Endothelial cell of umbilical vein (primary cell): ENCODE measurements around the gene FSTL4.

Experiments used
- CTCF ChIP-seq, 2 donors: IDR thresholded peaks; 1 replicate in 1 of 2; 2 replicates in 1 of 2; pipeline ENCODE4 v1.5.1; 2011; ENCODE audit warnings: low read length in 2 of 2, mild to moderate bottlenecking in 2 of 2, moderate library complexity in 2 of 2, control low read depth in 1 of 2, inconsistent platforms in 1 of 2, low read depth in 1 of 2; ENCODE audit not compliant: insufficient read depth in 1 of 2; ENCODE audit errors: extremely low read depth in 1 of 2
- EZH2 ChIP-seq: IDR thresholded peaks from 2 replicates; pipeline ENCODE4 v1.6.1; 2012; ENCODE audit warnings: borderline replicate concordance, low read depth, mild to moderate bottlenecking, moderate library complexity, low read length, inconsistent platforms; ENCODE audit not compliant: severe bottlenecking
- FOS ChIP-seq: IDR thresholded peaks from 2 replicates; pipeline ENCODE4 v1.6.1; 2011; ENCODE audit warnings: mild to moderate bottlenecking, low read length, moderate library complexity, borderline replicate concordance; ENCODE audit not compliant: insufficient read depth
- GATA2 ChIP-seq: IDR thresholded peaks from 2 replicates; pipeline ENCODE4 v1.7.0; 2011; ENCODE audit warnings: low read depth, mild to moderate bottlenecking, moderate library complexity, mixed read lengths, low read length; ENCODE audit not compliant: insufficient read length, insufficient read depth
- JUN ChIP-seq: IDR thresholded peaks from 2 replicates; pipeline ENCODE4 v1.6.1; 2011; ENCODE audit warnings: borderline replicate concordance, low read depth; ENCODE audit not compliant: insufficient read length, insufficient read depth
- MAX ChIP-seq: IDR thresholded peaks from 2 replicates; pipeline ENCODE4 v1.6.1; 2011; ENCODE audit not compliant: insufficient read depth, insufficient read length
- MYC ChIP-seq: IDR thresholded peaks from one replicate; pipeline ENCODE4 v1.6.1; 2011; ENCODE audit warnings: mild to moderate bottlenecking, low read depth, low read length
- POLR2A ChIP-seq: IDR thresholded peaks from 2 replicates; pipeline ENCODE4 v1.6.1; 2012; ENCODE audit warnings: low read depth, mild to moderate bottlenecking, control low read depth, low read length
- POLR2AphosphoS5 ChIP-seq: IDR thresholded peaks from 2 replicates; pipeline ENCODE4 v1.6.1; 2012; ENCODE audit warnings: low read depth, mild to moderate bottlenecking, control low read depth, low read length, moderate library complexity; ENCODE audit not compliant: insufficient read depth

GRCh38 chr5:133366438-133366837 is 245.9 kb downstream of the FSTL4 start:
- TF ChIP-seq POLR2AphosphoS5 (no peak), CTCF (IDR thresholded peaks at IDR 0.05; ENCODE audit: extremely low read depth in 1 of 2, insufficient read depth in 1 of 2, low read depth in 1 of 2, low read length in 2 of 2) (no peak), EZH2 (no peak), MAX (no peak), POLR2A (no peak), JUN (no peak), FOS (no peak), GATA2 (no peak), MYC (no peak)
